Measurements from ENCODE around the gene LARP4.
"Not testable (repeated sequence)": the region's sequence is repeated elsewhere in the genome, so short reads cannot be mapped to it uniquely, and the experiment has no call there.

Gene LARP4

DNA sequence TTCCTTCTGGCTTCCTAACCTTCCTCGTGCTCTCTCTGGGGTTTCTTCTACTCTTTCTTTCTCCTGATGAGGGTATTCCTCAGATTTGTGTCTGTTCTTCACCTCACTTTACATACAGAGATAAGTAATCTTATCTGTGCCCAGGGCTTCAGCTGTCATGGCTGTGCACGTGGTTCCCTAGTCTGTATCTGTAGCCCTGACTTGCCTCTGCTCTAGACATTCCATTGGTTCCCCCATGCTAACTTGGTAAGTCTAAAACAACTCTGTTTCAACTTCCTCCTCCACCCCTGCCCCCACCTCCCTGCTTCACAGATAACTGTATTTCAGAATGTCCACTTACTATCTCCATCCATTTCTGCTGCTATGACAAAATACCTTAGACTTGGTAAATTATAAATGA is 114.9 kb downstream of the LARP4 start:
- DNase-seq (ENCODE audit: low read depth), result no peak
- Histone ChIP-seq H3K27me3 (replicated peaks; ENCODE audit: control insufficient read depth, insufficient read depth, low read length) (no peaks in the 10 kb centered on the region), H3K4me3 (ENCODE audit: low read length) (no peak overlapping the region)

DNA sequence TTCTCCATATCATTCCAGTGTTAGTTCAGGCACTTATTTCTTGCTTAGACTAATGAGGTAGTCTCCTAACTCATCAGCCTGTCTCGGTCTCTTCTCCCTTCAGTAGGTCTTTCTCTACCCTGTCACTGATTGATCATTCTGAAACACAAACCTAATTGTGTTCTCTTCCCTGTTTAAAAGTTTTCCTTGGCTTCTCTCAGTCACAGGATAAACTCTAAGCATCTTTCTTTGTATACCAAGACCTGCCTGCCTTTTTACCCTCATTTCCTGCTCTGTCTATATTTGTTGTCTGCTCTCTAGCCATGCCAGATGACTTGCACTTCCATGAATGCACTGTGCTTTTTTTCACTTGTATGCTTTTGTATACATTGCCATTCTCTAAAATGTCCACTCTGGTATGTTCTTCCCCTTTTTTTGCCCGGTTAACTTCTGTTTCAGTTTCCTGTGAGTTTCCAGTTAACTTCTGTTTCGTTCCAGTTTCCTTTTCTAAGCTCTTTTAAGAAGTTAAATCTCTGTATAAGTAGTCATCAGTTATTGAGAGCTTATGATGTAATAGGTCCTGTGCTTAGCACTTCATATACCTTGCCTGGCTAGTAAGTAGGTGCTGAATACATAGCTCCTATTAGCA is 116.8 kb downstream of the LARP4 start:
- DNase-seq (ENCODE audit: low read depth), result peak; percentile 24
- Histone ChIP-seq H3K9me3 (ENCODE audit: control insufficient read depth, low read length) (no peaks in the 10 kb centered on the region), H3K4me1 (ENCODE audit: control insufficient read depth, insufficient read depth, low read length) (peaks cover 7% of the 10 kb centered on the region), H3K4me3 (ENCODE audit: low read length) (peak overlapping the region; percentile 25), H3K36me3 (ENCODE audit: control insufficient read depth, insufficient read depth, low read length, severe bottlenecking) (no peaks in the 10 kb centered on the region), H3K9ac (ENCODE audit: low read length) (no peak overlapping the region), H3K27me3 (replicated peaks; ENCODE audit: control insufficient read depth, insufficient read depth, low read length) (no peaks in the 10 kb centered on the region)

More for the DNA sequence above, 114.9 kb downstream of the LARP4 start:
- H3K4me1 ChIP-seq (ENCODE audit: control insufficient read depth, insufficient read depth, low read length), result peaks cover 7% of the 10 kb centered on the region
- H3K36me3 ChIP-seq (ENCODE audit: control insufficient read depth, insufficient read depth, low read length, severe bottlenecking), result no peaks in the 10 kb centered on the region
- H3K9me3 ChIP-seq (ENCODE audit: control insufficient read depth, low read length), result no peaks in the 10 kb centered on the region
- H3K9ac ChIP-seq (ENCODE audit: low read length), result no peak overlapping the region

DNA sequence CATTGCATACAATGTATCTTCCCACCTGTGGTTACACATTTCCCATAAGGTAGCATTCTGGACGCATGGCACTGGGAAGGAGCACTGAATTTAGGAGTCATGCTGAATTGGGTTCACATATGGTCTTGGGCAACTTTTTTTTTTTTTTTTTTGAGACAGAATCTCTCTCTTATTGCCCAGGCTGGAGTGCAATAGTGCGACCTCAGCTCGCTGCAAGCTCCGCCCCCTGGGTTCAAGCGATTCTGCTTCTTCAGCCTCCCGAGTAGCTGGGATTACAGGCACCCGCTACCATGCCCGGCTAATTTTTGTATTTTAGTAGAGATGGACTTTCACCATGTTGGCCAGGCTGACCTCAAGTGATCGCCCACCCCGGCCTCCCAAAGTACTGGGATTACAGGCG is 117.4 kb downstream of the LARP4 start:
- H3K9me3 ChIP-seq (ENCODE audit: control insufficient read depth, low read length), result no peaks in the 10 kb centered on the region
- no peak overlapping the region for H3K4me3 ChIP-seq (ENCODE audit: low read length)
- no peaks in the 10 kb centered on the region for H3K27me3 ChIP-seq (replicated peaks; ENCODE audit: control insufficient read depth, insufficient read depth, low read length)
- no peak overlapping the region for H3K9ac ChIP-seq (ENCODE audit: low read length)
- no peaks in the 10 kb centered on the region for H3K36me3 ChIP-seq (ENCODE audit: control insufficient read depth, insufficient read depth, low read length, severe bottlenecking)
- H3K4me1 ChIP-seq (ENCODE audit: control insufficient read depth, insufficient read depth, low read length), result peaks cover 7% of the 10 kb centered on the region
- no peak for DNase-seq (ENCODE audit: low read depth)

DNA sequence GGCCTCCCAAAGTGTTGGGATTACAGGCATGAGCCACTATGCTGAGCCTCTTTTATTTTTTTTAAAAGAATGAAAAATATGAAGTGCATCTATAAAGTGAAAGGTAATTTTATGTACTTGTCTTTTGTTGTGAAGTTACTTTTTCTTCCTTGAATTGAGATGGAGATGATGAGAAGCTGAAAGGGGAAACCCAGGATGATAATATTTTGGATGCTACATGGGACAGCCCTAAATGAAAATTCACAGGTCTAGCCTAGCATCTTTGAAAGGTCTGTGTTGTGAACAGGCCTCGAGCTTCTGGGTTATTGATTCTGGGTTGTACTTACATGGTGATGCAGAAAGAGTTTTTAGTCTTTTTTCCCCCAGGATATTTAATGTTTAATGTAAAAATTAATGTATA is 118.7 kb downstream of the LARP4 start:
- DNase-seq (ENCODE audit: low read depth), result no peak
- no peaks in the 10 kb centered on the region for H3K27me3 ChIP-seq (replicated peaks; ENCODE audit: control insufficient read depth, insufficient read depth, low read length)
- H3K4me1 ChIP-seq (ENCODE audit: control insufficient read depth, insufficient read depth, low read length), result peaks cover 7% of the 10 kb centered on the region
- H3K4me3 ChIP-seq (ENCODE audit: low read length), result no peak overlapping the region
- H3K36me3 ChIP-seq (ENCODE audit: control insufficient read depth, insufficient read depth, low read length, severe bottlenecking), result no peaks in the 10 kb centered on the region
- H3K9me3 ChIP-seq (ENCODE audit: control insufficient read depth, low read length), result no peaks in the 10 kb centered on the region
- H3K9ac ChIP-seq (ENCODE audit: low read length), result no peak overlapping the region

DNA sequence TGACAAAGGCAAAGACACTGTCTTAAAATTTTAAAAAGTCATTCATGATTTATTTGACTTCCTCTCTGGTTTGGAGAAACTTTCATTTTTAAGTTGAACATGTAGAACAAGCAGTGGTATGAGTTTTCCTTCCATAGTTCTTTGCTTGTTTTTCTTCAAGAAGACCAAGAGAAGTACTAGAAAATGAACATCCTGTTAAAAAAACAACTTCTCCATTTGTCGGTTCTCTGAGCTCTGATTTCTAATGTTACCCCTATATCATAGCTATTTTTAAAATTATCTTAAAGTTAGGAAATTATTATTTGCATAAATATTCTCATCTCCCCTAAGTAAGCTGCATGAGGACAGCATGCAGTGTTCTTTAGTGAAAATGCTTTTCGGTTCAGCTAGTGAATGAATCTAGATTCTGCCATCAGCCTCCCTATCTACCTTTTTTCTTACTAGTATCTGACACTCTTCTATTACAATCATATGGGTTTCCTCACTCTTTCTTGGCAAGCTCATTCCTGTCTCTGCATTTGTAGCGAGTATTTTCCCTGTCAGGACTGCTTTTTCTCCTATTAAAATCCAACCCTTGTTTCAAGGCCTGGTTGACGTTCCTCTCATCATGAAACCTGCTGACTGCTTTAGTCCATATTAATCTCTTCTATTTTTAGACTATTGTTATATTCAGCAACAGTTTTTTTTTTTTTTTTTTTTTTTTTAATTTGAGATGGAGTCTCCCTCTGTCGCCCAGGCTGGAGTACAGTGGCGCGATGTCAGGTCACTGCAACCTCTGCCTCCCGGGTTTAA is 119.9 kb downstream of the LARP4 start:
- no peak overlapping the region for H3K9ac ChIP-seq (ENCODE audit: low read length)
- H3K4me1 ChIP-seq (ENCODE audit: control insufficient read depth, insufficient read depth, low read length), result peaks cover 7% of the 10 kb centered on the region
- H3K4me3 ChIP-seq (ENCODE audit: low read length), result no peak overlapping the region
- no peaks in the 10 kb centered on the region for H3K9me3 ChIP-seq (ENCODE audit: control insufficient read depth, low read length)
- no peak for DNase-seq (ENCODE audit: low read depth)
- H3K36me3 ChIP-seq (ENCODE audit: control insufficient read depth, insufficient read depth, low read length, severe bottlenecking), result no peaks in the 10 kb centered on the region
- no peaks in the 10 kb centered on the region for H3K27me3 ChIP-seq (replicated peaks; ENCODE audit: control insufficient read depth, insufficient read depth, low read length)

DNA sequence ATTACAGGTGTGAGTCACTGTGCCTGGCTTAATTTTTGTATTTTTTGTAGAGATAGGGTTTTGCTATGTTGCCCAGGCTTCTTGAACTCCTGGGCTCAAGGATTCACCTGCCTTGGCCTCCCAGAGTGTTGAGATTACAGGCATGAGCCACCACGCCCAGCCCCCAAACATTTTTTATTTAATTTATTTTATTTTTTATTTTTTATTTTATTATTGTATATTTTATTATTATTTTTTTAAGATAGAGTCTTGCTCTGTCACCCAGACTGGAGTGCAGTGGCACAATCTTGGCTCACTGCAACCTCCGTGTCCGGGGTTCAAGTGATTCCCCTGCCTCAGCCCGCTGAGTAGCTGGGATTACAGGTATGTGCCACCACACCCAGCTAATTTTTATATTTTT is 121.1 kb downstream of the LARP4 start:
- not testable (repeated sequence) for H3K4me1 ChIP-seq (ENCODE audit: control insufficient read depth, insufficient read depth, low read length); DNase-seq (ENCODE audit: low read depth); H3K36me3 ChIP-seq (ENCODE audit: control insufficient read depth, insufficient read depth, low read length, severe bottlenecking); H3K9ac ChIP-seq (ENCODE audit: low read length); H3K9me3 ChIP-seq (ENCODE audit: control insufficient read depth, low read length); H3K27me3 ChIP-seq (replicated peaks; ENCODE audit: control insufficient read depth, insufficient read depth, low read length); H3K4me3 ChIP-seq (ENCODE audit: low read length)

DNA sequence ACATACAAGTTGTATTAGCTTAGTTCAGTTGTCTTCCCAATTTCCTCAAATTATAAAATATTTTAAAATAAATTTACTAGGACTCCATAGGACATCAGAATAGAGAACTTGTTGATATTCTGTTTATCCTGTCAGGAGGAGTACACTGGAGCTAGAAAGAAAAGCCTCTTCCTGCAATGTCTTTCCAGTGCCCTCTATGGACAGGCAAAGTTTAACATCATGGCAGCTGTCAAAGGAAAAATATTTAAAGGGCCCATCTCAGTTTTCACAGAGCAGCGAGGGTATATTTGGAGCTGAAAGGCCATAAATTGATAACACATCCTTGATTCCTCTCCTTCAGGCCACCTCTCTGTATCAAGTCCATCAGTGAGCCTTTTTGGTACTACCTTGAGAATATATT is 123.1 kb downstream of the LARP4 start:
- Histone ChIP-seq H3K36me3 (ENCODE audit: control insufficient read depth, insufficient read depth, low read length, severe bottlenecking) (no peaks in the 10 kb centered on the region), H3K9me3 (ENCODE audit: control insufficient read depth, low read length) (no peaks in the 10 kb centered on the region), H3K4me1 (ENCODE audit: control insufficient read depth, insufficient read depth, low read length) (no peaks in the 10 kb centered on the region), H3K27me3 (replicated peaks; ENCODE audit: control insufficient read depth, insufficient read depth, low read length) (no peaks in the 10 kb centered on the region), H3K4me3 (ENCODE audit: low read length) (no peak overlapping the region), H3K9ac (ENCODE audit: low read length) (no peak overlapping the region)
- DNase-seq (ENCODE audit: low read depth), result no peak

DNA sequence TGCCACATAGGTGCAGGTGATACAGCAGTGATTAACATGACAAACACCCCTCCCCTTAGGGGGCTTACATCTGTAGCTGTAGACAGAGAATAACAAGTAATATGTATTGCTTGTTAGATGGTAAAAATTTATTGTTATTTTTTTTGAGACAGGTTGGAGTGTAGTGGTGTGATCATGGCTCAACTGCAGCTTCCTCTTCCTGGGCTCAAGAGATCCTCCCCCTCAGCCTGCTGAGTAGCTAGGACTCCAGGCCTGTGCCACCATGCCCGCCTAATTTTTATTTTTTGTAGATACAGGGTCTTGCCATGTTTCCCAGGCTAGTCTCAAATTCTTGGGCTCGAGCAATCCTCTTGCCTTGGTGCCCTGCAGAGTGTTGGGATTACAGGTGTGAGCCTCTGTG is 123.9 kb downstream of the LARP4 start:
- no peak overlapping the region for H3K9ac ChIP-seq (ENCODE audit: low read length)
- no peak for DNase-seq (ENCODE audit: low read depth)
- H3K4me3 ChIP-seq (ENCODE audit: low read length), result no peak overlapping the region
- no peaks in the 10 kb centered on the region for H3K36me3 ChIP-seq (ENCODE audit: control insufficient read depth, insufficient read depth, low read length, severe bottlenecking)
- no peaks in the 10 kb centered on the region for H3K9me3 ChIP-seq (ENCODE audit: control insufficient read depth, low read length)
- H3K27me3 ChIP-seq (replicated peaks; ENCODE audit: control insufficient read depth, insufficient read depth, low read length), result no peaks in the 10 kb centered on the region
- no peaks in the 10 kb centered on the region for H3K4me1 ChIP-seq (ENCODE audit: control insufficient read depth, insufficient read depth, low read length)

DNA sequence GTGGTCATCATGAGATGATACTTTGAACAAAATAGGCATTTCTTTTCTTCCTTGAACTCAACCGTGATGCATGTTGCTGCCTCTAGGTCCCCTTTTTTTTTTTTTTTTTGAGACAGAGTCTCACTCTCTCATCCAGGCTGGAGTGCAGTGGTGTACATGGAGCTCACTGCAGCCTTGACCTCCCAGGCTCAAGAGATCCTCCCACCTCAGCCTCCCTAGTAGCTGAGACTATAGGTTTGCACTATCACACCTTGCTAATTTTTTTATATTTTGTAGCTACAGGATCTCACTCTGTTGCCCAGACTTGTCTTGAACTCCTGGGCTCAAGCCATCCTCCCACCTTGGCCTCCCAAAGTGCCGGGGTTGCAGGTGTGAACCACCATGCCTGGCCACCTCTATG is 124.7 kb downstream of the LARP4 start:
- H3K27me3 ChIP-seq (replicated peaks; ENCODE audit: control insufficient read depth, insufficient read depth, low read length), result no peaks in the 10 kb centered on the region
- H3K9me3 ChIP-seq (ENCODE audit: control insufficient read depth, low read length), result no peaks in the 10 kb centered on the region
- no peaks in the 10 kb centered on the region for H3K36me3 ChIP-seq (ENCODE audit: control insufficient read depth, insufficient read depth, low read length, severe bottlenecking)
- DNase-seq (ENCODE audit: low read depth), result no peak
- no peaks in the 10 kb centered on the region for H3K4me1 ChIP-seq (ENCODE audit: control insufficient read depth, insufficient read depth, low read length)
- no peak overlapping the region for H3K4me3 ChIP-seq (ENCODE audit: low read length)
- H3K9ac ChIP-seq (ENCODE audit: low read length), result no peak overlapping the region

DNA sequence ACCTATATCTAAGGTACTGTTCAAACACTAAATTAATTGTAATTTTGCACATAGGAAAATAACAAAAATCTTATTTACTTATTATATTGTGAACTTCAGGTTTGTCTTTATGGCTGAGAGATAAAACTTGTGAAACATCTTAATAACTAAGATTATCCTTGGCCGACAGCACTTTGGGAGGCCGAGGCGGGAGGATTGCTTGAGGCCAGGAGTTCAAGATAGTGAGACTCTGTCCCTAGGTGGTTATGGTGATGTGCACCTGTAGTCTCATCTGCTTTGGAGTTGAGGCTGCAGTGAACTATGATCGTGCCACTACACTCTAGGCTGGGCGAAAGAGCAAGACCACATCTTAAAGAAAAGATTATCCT is 126.7 kb downstream of the LARP4 start:
- no peak for DNase-seq (ENCODE audit: low read depth)
- Histone ChIP-seq H3K36me3 (ENCODE audit: control insufficient read depth, insufficient read depth, low read length, severe bottlenecking) (no peaks in the 10 kb centered on the region), H3K9me3 (ENCODE audit: control insufficient read depth, low read length) (no peaks in the 10 kb centered on the region), H3K9ac (ENCODE audit: low read length) (no peak overlapping the region), H3K4me3 (ENCODE audit: low read length) (no peak overlapping the region), H3K4me1 (ENCODE audit: control insufficient read depth, insufficient read depth, low read length) (peaks cover under 1% of the 10 kb centered on the region), H3K27me3 (replicated peaks; ENCODE audit: control insufficient read depth, insufficient read depth, low read length) (no peaks in the 10 kb centered on the region)

DNA sequence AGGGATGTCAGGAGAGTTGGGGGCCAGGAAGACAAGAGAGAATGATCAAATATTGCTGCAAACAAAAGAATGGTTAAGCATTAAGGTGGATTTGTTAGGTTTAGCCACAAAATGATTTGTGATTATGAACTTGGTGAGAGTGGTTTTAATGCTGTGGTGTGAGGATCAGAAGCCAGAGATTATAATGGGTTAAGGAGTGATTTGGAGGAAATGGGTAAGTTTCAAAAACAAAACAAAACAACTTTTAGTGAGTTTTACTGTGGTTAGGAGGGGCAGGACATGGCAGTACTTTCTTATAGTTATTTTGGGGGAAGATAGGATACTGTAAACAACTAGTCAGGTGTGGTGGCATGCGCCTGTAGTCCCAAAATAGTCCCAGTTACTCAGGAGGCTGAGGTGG is 128.1 kb downstream of the LARP4 start:
- Histone ChIP-seq H3K4me3 (ENCODE audit: low read length) (no peak overlapping the region), H3K4me1 (ENCODE audit: control insufficient read depth, insufficient read depth, low read length) (peaks cover 13% of the 10 kb centered on the region), H3K27me3 (replicated peaks; ENCODE audit: control insufficient read depth, insufficient read depth, low read length) (no peaks in the 10 kb centered on the region), H3K9ac (ENCODE audit: low read length) (no peak overlapping the region), H3K9me3 (ENCODE audit: control insufficient read depth, low read length) (no peaks in the 10 kb centered on the region), H3K36me3 (ENCODE audit: control insufficient read depth, insufficient read depth, low read length, severe bottlenecking) (no peaks in the 10 kb centered on the region)
- DNase-seq (ENCODE audit: low read depth), result no peak

DNA sequence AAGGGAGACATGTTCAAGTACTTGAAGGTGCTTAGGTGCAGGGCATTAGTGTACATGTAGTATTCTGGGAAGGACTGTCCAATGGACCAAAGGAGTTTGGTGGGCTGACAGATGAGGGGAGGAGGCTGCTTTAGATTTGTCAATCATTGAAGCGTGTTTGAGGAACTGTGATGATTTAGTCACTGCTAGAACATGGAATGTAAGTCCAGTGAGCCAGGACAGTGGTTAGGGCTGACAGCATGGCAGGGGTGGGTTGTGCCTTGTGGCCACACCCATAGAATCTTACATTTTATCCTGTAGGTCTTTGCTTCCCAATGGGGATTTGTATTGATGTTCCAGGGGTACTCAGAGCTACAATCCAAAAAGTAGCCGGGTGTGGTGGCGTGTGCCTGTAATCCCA is 128.7 kb downstream of the LARP4 start:
- Histone ChIP-seq H3K9me3 (ENCODE audit: control insufficient read depth, low read length) (no peaks in the 10 kb centered on the region), H3K36me3 (ENCODE audit: control insufficient read depth, insufficient read depth, low read length, severe bottlenecking) (no peaks in the 10 kb centered on the region), H3K4me1 (ENCODE audit: control insufficient read depth, insufficient read depth, low read length) (peaks cover 18% of the 10 kb centered on the region), H3K4me3 (ENCODE audit: low read length) (no peak overlapping the region), H3K9ac (ENCODE audit: low read length) (no peak overlapping the region), H3K27me3 (replicated peaks; ENCODE audit: control insufficient read depth, insufficient read depth, low read length) (no peaks in the 10 kb centered on the region)
- DNase-seq (ENCODE audit: low read depth), result no peak
